ENCODE measurements around the gene MOB3A. TPM values are rescaled to one million over a fixed set of nuclear protein-coding genes. Genes with fewer than 3 reads are reported as not detected.
"Not testable (repeated sequence)": the region's sequence is repeated elsewhere in the genome, so short reads cannot be mapped to it uniquely, and the experiment has no call there.

Gene MOB3A
- total and polyA plus RNA-seq, 9 of the 15 experiments (the other 6 are each of a cell fraction or from before 2014, with no cell fraction given): 1.1 to 24.1 (median 6.0) TPM

DNA sequence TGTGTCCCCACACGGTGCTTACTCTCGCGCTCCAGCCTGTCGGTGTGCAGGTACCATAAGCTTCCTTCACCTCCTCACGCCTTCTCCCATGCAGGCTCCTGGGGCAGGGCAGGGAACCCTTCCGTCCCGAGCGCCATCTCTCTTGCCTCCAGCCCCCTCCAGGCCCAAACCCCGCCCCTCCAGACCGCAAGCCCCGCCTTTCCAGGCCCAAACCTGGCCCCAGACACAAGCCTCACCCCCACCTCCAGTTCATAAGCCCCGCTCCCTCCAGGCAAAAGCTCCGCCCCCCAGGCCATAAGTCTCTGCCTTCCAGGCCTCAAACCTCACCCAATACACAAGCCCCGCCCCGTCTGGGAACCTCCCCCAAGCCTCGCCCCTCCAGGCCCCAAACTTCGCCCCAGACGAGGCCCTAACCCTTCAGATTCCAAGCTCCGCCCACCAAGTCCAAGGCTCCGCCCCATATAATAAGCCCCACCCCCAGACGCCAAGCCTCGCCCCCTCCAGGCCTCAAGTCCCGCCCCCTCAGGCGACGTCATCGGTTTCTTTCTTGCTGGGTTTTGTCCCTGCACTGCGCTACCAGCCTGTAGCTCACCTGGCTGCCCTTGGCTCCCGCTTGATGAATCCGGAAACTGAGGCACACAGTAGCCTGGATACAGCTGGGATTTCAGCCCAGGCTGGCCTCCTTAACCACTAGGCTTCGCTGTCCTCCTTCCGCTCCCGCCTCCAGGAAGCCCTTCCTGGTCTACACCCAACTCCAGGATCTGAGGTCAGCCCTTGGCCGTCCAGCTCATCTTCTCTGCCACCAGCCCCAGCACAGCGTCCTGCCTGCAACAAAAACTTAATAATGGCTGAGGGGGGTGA is 61.2 kb downstream of the MOB3A start (continued):
- peak; percentile 82 for TF ChIP-seq CBX1 (IDR thresholded peaks at IDR 0.05; ENCODE audit: low read depth)

DNA sequence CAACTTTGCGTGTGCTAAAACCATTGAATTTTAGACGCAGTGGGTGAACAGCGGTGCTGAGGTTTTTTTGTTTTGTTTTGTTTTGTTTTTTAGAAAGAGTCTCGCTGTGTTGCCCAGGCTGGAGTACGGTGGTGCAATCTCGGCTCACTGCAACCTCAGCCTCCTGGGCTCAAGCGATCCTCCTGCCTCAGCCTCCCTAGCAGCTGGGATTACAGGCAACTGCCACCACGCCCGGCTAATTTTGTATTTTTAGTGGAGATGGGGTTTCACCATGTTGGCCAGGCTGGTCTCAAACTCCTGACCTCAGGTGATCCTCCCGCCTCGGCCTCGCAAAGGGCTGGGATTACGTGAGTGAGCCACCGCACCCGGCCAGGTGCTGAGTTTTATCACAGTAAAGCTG is 61.9 kb downstream of the MOB3A start:
- FAIRE-seq; BruUV-seq (replicated peaks); CTCF ChIA-PET (ENCODE audit: low intra/inter-chr PET ratio); H3K9me3 ChIP-seq (replicated peaks; ENCODE audit: control insufficient read depth, insufficient read depth, low read depth, low read length); DNase-seq (ENCODE audit: extremely low read depth in 1 of 4, low spot score in 3 of 4); in situ Hi-C loops (cut with MboI); H4K20me1 ChIP-seq (replicated peaks; ENCODE audit: control insufficient read depth, insufficient read depth, low read length); H3K9me1 ChIP-seq (ENCODE audit: control insufficient read depth, insufficient read depth, low read length); intact Hi-C loops (cut with micrococcal nuclease); H3K79me2 ChIP-seq (ENCODE audit: control insufficient read depth, insufficient read depth, low read length); H3K27me3 ChIP-seq (ENCODE audit: control insufficient read depth in 2 of 2, insufficient read depth in 2 of 2, low read length in 2 of 2); ATAC-seq: not testable (repeated sequence)
- Histone ChIP-seq H2AFZ (ENCODE audit: low read depth, low read length) (peak overlapping the region; percentile 96), H3K27ac (ENCODE audit: extremely low read depth, low read depth, low read length) (peak overlapping the region; percentile 63), H3K9ac (ENCODE audit: insufficient read depth in 1 of 2, low read depth in 2 of 2, low read length in 2 of 2) (peak overlapping the region; percentile 48 to 90; a peak in 3 of 4 replicates), H3K4me2 (ENCODE audit: insufficient read depth, low read length) (peak overlapping the region; percentile 86), H3K4me1 (replicated peaks in 1 of 2; ENCODE audit: control insufficient read depth in 2 of 2, insufficient read depth in 2 of 2, low read length in 2 of 2) (peaks cover 3 to 52% of the 10 kb centered on the region in 2 experiments; a peak in 3 of 5 replicates), H3K4me3 (peak overlapping the region; percentile 46), H3K36me3 (ENCODE audit: control insufficient read depth, insufficient read depth, low read length) (peaks cover 18% of the 10 kb centered on the region; the same call in 1 of the 3 replicates)
- peak; percentile 94 for TF ChIP-seq ZNF121 (CRISPR knock-in tag; conservative IDR thresholded peaks at IDR 0.05)
- 0 out of 4 replicates have a peak, but pooled peaks of 1 of the 2 experiments have one; percentile 18 for TF ChIP-seq RCOR1 (IDR thresholded peaks at IDR 0.05; ENCODE audit: borderline replicate concordance in 1 of 2, low read depth in 2 of 2, low read length in 2 of 2)
- peak; percentile 73; the same call in 1 of the 2 replicates for TF ChIP-seq SMARCA5 (IDR thresholded peaks at IDR 0.05)
- TF ChIP-seq ADNP (tag; IDR thresholded peaks at IDR 0.05): peak; percentile 55; the same call in 1 of the 2 replicates
- peak in 1 of 2 experiments; percentile 23; a peak in 1 of 4 replicates for TF ChIP-seq ARNT (IDR thresholded peaks at IDR 0.05)
- TF ChIP-seq BCOR (IDR thresholded peaks at IDR 0.05): peak; percentile 93
- TF ChIP-seq HLTF (IDR thresholded peaks at IDR 0.05): 0 out of 2 replicates have a peak, but pooled peaks have one; percentile 26
- TF ChIP-seq PHF21A (IDR thresholded peaks at IDR 0.05; ENCODE audit: borderline replicate concordance, low read depth): 0 out of 2 replicates have a peak, but pooled peaks have one; percentile 20
- peak; percentile 29; the same call in 1 of the 2 replicates for TF ChIP-seq L3MBTL2 (IDR thresholded peaks at IDR 0.05)
- TF ChIP-seq DPF2 (IDR thresholded peaks at IDR 0.05): peak; percentile 40; the same call in 1 of the 2 replicates
- TF ChIP-seq HDAC2 (IDR thresholded peaks at IDR 0.05): peak; percentile 48; the same call in 1 of the 2 replicates
- TF ChIP-seq, protein P1, sequence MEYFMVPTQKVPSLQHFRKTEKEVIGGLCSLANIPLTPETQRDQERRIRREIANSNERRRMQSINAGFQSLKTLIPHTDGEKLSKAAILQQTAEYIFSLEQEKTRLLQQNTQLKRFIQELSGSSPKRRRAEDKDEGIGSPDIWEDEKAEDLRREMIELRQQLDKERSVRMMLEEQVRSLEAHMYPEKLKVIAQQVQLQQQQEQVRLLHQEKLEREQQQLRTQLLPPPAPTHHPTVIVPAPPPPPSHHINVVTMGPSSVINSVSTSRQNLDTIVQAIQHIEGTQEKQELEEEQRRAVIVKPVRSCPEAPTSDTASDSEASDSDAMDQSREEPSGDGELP (CRISPR knock-in tag; IDR thresholded peaks at IDR 0.05; ENCODE audit: borderline replicate concordance): 0 out of 2 replicates have a peak, but pooled peaks have one; percentile 1
- peak; percentile 33 to 80; a peak in 3 of 4 replicates for TF ChIP-seq KDM1A (IDR thresholded peaks at IDR 0.05)
- 0 out of 2 replicates have a peak, but pooled peaks have one; percentile 25 for TF ChIP-seq NR3C1 (CRISPR knock-in tag; IDR thresholded peaks at IDR 0.05)
- 0 out of 2 replicates have a peak, but pooled peaks have one; percentile 6 for TF ChIP-seq CBFA2T3 (IDR thresholded peaks at IDR 0.05)
- 38% methylated on average over 15 of the region's 15 CpGs for WGBS (ENCODE audit: insufficient coverage, low coverage, missing lambda C conversion rate)
- POLR2A ChIA-PET: interaction anchor here (1.0 to 2.5 kb wide), 6 partner anchors 9 to 25 kb away, joined by 3 to 26 read pairs (median 6); no protein-coding TSS in a partner anchor

Measured in K562 (cell line).